ENCODE measurements around the gene OR2S2. TPM values are rescaled to one million over a fixed set of nuclear protein-coding genes. Genes with fewer than 3 reads are reported as not detected.
"Not testable (repeated sequence)": the region's sequence is repeated elsewhere in the genome, so short reads cannot be mapped to it uniquely, and the experiment has no call there.

Gene OR2S2
- total RNA-seq, 4 donors from 2014 or later: not detected

- Histone ChIP-seq H3K4me1 (peaks cover 4 to 22% of the 10 kb centered on the region in 2 donors), H3K27me3 (no peaks in the 10 kb centered on the region), H3K27ac (peak overlapping the region in 3 of 4 donors; percentile 58 to 80 (median 64)), H3K4me3 (no peak overlapping the region), H3K9me3 (no peaks in the 10 kb centered on the region), H3K36me3 (no peaks in the 10 kb centered on the region)
- ATAC-seq (peak; percentile 35 to 47), DNase-seq (no peak)
- TF ChIP-seq POLR2A (IDR thresholded peaks at IDR 0.05): no peak
- TF ChIP-seq, protein P1, sequence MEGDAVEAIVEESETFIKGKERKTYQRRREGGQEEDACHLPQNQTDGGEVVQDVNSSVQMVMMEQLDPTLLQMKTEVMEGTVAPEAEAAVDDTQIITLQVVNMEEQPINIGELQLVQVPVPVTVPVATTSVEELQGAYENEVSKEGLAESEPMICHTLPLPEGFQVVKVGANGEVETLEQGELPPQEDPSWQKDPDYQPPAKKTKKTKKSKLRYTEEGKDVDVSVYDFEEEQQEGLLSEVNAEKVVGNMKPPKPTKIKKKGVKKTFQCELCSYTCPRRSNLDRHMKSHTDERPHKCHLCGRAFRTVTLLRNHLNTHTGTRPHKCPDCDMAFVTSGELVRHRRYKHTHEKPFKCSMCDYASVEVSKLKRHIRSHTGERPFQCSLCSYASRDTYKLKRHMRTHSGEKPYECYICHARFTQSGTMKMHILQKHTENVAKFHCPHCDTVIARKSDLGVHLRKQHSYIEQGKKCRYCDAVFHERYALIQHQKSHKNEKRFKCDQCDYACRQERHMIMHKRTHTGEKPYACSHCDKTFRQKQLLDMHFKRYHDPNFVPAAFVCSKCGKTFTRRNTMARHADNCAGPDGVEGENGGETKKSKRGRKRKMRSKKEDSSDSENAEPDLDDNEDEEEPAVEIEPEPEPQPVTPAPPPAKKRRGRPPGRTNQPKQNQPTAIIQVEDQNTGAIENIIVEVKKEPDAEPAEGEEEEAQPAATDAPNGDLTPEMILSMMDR (IDR thresholded peaks at IDR 0.05 in 4 of 5, conservative IDR thresholded peaks at IDR 0.05 in 1 of 5): no peak
- intact Hi-C loops (cut with DNase I; ENCODE audit: low total_unique reads) (no loop called here), in situ Hi-C loops (cut with MboI; ENCODE audit: low sequenced_read_pairs in 4 of 4) (no loop called here)
These were observed 43.6 kb downstream of the OR2S2 start for GRCh38 chr9:35914301-35914807.

GRCh38 chr9:35913429-35913828 is 44.5 kb downstream of the OR2S2 start:
- in situ Hi-C loops (cut with MboI; ENCODE audit: low sequenced_read_pairs in 4 of 4); intact Hi-C loops (cut with DNase I; ENCODE audit: low total_unique reads): not testable (repeated sequence)
- H3K4me3 ChIP-seq: peak overlapping the region in 1 of 4 donors; percentile 46

GRCh38 chr9:35912791-35913400 is 45.1 kb downstream of the OR2S2 start:
- Histone ChIP-seq H3K9me3 (no peaks in the 10 kb centered on the region), H3K27me3 (no peaks in the 10 kb centered on the region), H3K36me3 (no peaks in the 10 kb centered on the region), H3K27ac (peak overlapping the region; percentile 13 to 86 (median 82)), H3K4me1 (peaks cover 17 to 24% of the 10 kb centered on the region in 2 donors), H3K4me3 (peak overlapping the region in 3 of 4 donors; percentile 8 to 46 (median 37))
- no peak for ATAC-seq
- intact Hi-C loops (cut with DNase I; ENCODE audit: low total_unique reads): no loop called here
- TF ChIP-seq, protein P1 (IDR thresholded peaks at IDR 0.05 in 4 of 5, conservative IDR thresholded peaks at IDR 0.05 in 1 of 5): no peak
- no peak for TF ChIP-seq POLR2A (IDR thresholded peaks at IDR 0.05)
- in situ Hi-C loops (cut with MboI; ENCODE audit: low sequenced_read_pairs in 4 of 4): no loop called here
- no peak for DNase-seq

More at GRCh38 chr9:35913429-35913828, 44.5 kb downstream of the OR2S2 start:
- H3K9me3 ChIP-seq, H3K36me3 ChIP-seq, H3K27me3 ChIP-seq, ATAC-seq, DNase-seq: not testable (repeated sequence)
- Histone ChIP-seq H3K27ac (peak overlapping the region in 3 of 4 donors; percentile 80 to 86 (median 83)), H3K4me1 (peaks cover 13 to 27% of the 10 kb centered on the region in 2 donors)

GRCh38 chr9:35911690-35912089 is 46.3 kb downstream of the OR2S2 start:
- Histone ChIP-seq H3K4me1 (peaks cover 26 to 27% of the 10 kb centered on the region in 2 donors), H3K27me3 (no peaks in the 10 kb centered on the region), H3K9me3 (no peaks in the 10 kb centered on the region), H3K4me3 (peak overlapping the region; percentile 22 to 46 (median 34)), H3K36me3 (no peaks in the 10 kb centered on the region), H3K27ac (peak overlapping the region; percentile 80 to 87 (median 84))
- DNase-seq (no peak), ATAC-seq (no peak)
- intact Hi-C loops (cut with DNase I; ENCODE audit: low total_unique reads): no loop called here
- in situ Hi-C loops (cut with MboI; ENCODE audit: low sequenced_read_pairs in 4 of 4): no loop called here
- TF ChIP-seq, protein P1 (IDR thresholded peaks at IDR 0.05 in 4 of 5, conservative IDR thresholded peaks at IDR 0.05 in 1 of 5): no peak
- peak in 1 of 2 donors; percentile 26 for TF ChIP-seq POLR2A (IDR thresholded peaks at IDR 0.05)

- peak overlapping the region; percentile 20 to 46 (median 38) for H3K4me3 ChIP-seq
These were observed 47.2 kb downstream of the OR2S2 start for GRCh38 chr9:35910613-35911359.

More at GRCh38 chr9:35910613-35911359, 47.2 kb downstream of the OR2S2 start:
- ATAC-seq: no peak
- H3K4me1 ChIP-seq: peaks cover 30 to 35% of the 10 kb centered on the region in 2 donors
- H3K9me3 ChIP-seq: no peaks in the 10 kb centered on the region
- in situ Hi-C loops (cut with MboI; ENCODE audit: low sequenced_read_pairs in 4 of 4): no loop called here
- peak overlapping the region; percentile 80 to 87 (median 84) for H3K27ac ChIP-seq
- DNase-seq: no peak
- H3K36me3 ChIP-seq: no peaks in the 10 kb centered on the region
- intact Hi-C loops (cut with DNase I; ENCODE audit: low total_unique reads): no loop called here
- H3K27me3 ChIP-seq: no peaks in the 10 kb centered on the region
- TF ChIP-seq, protein P1 (IDR thresholded peaks at IDR 0.05 in 4 of 5, conservative IDR thresholded peaks at IDR 0.05 in 1 of 5): peak in 3 of 5 experiments; percentile 5 to 42 (median 32)
- TF ChIP-seq POLR2A (IDR thresholded peaks at IDR 0.05): no peak

All from gastrocnemius medialis (tissue), 4 donors.